ENCODE measurements around the gene CREB5. TPM values are rescaled to one million over a fixed set of nuclear protein-coding genes. Genes with fewer than 3 reads are reported as not detected.

CREB5 gene
- total and polyA plus RNA-seq, 2 experiments from 2014 or later = 2.4 to 4.4 TPM

DNA sequence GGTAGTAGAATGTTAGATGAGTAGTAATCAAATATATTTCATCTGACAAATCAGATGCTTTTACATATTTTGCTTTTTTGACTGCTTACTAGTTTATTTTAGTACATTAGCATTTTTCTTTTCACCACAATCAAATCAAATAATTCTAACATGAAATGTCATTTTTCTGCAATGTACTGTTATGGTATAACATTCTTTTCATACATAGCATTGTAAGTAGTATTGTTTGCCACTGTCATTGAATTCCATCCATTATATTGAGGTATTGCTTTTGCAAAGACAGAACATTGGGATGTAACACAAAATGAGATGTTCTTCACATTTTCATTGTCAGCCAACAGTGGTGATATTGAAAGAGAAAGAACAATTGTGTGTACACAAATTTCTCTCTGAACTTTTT, 438.4 kb downstream of the CREB5 start:
- Mint-ChIP-seq H3K9me3 (no peaks in the 10 kb centered on the region; the same call in 2 of the 3 replicates), H3K27ac (no peak overlapping the region), H3K36me3 (ENCODE audit: low read depth) (no peaks in the 10 kb centered on the region), H3K4me1 (peaks cover 7% of the 10 kb centered on the region), H3K27me3 (ENCODE audit: insufficient read depth, low read depth, poor library complexity) (peaks cover 16% of the 10 kb centered on the region), H3K4me3 (no peak overlapping the region)
- Histone ChIP-seq H3K9me2 (ENCODE audit: insufficient read depth) (no peaks in the 10 kb centered on the region), H3K4me1 (ENCODE audit: insufficient read depth) (peaks cover 10% of the 10 kb centered on the region), H3K79me2 (replicated peaks; ENCODE audit: insufficient read depth) (no peaks in the 10 kb centered on the region), H3K27me3 (ENCODE audit: insufficient read depth) (peaks cover 21% of the 10 kb centered on the region), H3K4me2 (no peak overlapping the region), H4K20me1 (replicated peaks; ENCODE audit: insufficient read depth) (no peaks in the 10 kb centered on the region), H3F3A (replicated peaks; ENCODE audit: low read depth) (no peaks in the 10 kb centered on the region), H2AFZ (no peak overlapping the region), H3K4me3 (no peak overlapping the region), H3K27ac (ENCODE audit: low read depth) (no peak overlapping the region), H3K36me3 (ENCODE audit: insufficient read depth) (no peaks in the 10 kb centered on the region)
- ATAC-seq (no peak), DNase-seq (ENCODE audit: low spot score) (no peak)
- TF ChIP-seq, protein P1, sequence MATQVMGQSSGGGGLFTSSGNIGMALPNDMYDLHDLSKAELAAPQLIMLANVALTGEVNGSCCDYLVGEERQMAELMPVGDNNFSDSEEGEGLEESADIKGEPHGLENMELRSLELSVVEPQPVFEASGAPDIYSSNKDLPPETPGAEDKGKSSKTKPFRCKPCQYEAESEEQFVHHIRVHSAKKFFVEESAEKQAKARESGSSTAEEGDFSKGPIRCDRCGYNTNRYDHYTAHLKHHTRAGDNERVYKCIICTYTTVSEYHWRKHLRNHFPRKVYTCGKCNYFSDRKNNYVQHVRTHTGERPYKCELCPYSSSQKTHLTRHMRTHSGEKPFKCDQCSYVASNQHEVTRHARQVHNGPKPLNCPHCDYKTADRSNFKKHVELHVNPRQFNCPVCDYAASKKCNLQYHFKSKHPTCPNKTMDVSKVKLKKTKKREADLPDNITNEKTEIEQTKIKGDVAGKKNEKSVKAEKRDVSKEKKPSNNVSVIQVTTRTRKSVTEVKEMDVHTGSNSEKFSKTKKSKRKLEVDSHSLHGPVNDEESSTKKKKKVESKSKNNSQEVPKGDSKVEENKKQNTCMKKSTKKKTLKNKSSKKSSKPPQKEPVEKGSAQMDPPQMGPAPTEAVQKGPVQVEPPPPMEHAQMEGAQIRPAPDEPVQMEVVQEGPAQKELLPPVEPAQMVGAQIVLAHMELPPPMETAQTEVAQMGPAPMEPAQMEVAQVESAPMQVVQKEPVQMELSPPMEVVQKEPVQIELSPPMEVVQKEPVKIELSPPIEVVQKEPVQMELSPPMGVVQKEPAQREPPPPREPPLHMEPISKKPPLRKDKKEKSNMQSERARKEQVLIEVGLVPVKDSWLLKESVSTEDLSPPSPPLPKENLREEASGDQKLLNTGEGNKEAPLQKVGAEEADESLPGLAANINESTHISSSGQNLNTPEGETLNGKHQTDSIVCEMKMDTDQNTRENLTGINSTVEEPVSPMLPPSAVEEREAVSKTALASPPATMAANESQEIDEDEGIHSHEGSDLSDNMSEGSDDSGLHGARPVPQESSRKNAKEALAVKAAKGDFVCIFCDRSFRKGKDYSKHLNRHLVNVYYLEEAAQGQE (IDR thresholded peaks at IDR 0.05; ENCODE audit: unreplicated experiment) = no peak
- TF ChIP-seq, protein P2, sequence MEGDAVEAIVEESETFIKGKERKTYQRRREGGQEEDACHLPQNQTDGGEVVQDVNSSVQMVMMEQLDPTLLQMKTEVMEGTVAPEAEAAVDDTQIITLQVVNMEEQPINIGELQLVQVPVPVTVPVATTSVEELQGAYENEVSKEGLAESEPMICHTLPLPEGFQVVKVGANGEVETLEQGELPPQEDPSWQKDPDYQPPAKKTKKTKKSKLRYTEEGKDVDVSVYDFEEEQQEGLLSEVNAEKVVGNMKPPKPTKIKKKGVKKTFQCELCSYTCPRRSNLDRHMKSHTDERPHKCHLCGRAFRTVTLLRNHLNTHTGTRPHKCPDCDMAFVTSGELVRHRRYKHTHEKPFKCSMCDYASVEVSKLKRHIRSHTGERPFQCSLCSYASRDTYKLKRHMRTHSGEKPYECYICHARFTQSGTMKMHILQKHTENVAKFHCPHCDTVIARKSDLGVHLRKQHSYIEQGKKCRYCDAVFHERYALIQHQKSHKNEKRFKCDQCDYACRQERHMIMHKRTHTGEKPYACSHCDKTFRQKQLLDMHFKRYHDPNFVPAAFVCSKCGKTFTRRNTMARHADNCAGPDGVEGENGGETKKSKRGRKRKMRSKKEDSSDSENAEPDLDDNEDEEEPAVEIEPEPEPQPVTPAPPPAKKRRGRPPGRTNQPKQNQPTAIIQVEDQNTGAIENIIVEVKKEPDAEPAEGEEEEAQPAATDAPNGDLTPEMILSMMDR (conservative IDR thresholded peaks at IDR 0.05; ENCODE audit: low read depth in 2 of 2) = no peak
- no peak for TF ChIP-seq NANOG (IDR thresholded peaks at IDR 0.05; ENCODE audit: borderline replicate concordance)
- no peak for TF ChIP-seq EZH2 (IDR thresholded peaks at IDR 0.05; ENCODE audit: low read depth, unreplicated experiment)
- no peak for TF ChIP-seq ETS1 (IDR thresholded peaks at IDR 0.05)
- TF ChIP-seq, protein P3, sequence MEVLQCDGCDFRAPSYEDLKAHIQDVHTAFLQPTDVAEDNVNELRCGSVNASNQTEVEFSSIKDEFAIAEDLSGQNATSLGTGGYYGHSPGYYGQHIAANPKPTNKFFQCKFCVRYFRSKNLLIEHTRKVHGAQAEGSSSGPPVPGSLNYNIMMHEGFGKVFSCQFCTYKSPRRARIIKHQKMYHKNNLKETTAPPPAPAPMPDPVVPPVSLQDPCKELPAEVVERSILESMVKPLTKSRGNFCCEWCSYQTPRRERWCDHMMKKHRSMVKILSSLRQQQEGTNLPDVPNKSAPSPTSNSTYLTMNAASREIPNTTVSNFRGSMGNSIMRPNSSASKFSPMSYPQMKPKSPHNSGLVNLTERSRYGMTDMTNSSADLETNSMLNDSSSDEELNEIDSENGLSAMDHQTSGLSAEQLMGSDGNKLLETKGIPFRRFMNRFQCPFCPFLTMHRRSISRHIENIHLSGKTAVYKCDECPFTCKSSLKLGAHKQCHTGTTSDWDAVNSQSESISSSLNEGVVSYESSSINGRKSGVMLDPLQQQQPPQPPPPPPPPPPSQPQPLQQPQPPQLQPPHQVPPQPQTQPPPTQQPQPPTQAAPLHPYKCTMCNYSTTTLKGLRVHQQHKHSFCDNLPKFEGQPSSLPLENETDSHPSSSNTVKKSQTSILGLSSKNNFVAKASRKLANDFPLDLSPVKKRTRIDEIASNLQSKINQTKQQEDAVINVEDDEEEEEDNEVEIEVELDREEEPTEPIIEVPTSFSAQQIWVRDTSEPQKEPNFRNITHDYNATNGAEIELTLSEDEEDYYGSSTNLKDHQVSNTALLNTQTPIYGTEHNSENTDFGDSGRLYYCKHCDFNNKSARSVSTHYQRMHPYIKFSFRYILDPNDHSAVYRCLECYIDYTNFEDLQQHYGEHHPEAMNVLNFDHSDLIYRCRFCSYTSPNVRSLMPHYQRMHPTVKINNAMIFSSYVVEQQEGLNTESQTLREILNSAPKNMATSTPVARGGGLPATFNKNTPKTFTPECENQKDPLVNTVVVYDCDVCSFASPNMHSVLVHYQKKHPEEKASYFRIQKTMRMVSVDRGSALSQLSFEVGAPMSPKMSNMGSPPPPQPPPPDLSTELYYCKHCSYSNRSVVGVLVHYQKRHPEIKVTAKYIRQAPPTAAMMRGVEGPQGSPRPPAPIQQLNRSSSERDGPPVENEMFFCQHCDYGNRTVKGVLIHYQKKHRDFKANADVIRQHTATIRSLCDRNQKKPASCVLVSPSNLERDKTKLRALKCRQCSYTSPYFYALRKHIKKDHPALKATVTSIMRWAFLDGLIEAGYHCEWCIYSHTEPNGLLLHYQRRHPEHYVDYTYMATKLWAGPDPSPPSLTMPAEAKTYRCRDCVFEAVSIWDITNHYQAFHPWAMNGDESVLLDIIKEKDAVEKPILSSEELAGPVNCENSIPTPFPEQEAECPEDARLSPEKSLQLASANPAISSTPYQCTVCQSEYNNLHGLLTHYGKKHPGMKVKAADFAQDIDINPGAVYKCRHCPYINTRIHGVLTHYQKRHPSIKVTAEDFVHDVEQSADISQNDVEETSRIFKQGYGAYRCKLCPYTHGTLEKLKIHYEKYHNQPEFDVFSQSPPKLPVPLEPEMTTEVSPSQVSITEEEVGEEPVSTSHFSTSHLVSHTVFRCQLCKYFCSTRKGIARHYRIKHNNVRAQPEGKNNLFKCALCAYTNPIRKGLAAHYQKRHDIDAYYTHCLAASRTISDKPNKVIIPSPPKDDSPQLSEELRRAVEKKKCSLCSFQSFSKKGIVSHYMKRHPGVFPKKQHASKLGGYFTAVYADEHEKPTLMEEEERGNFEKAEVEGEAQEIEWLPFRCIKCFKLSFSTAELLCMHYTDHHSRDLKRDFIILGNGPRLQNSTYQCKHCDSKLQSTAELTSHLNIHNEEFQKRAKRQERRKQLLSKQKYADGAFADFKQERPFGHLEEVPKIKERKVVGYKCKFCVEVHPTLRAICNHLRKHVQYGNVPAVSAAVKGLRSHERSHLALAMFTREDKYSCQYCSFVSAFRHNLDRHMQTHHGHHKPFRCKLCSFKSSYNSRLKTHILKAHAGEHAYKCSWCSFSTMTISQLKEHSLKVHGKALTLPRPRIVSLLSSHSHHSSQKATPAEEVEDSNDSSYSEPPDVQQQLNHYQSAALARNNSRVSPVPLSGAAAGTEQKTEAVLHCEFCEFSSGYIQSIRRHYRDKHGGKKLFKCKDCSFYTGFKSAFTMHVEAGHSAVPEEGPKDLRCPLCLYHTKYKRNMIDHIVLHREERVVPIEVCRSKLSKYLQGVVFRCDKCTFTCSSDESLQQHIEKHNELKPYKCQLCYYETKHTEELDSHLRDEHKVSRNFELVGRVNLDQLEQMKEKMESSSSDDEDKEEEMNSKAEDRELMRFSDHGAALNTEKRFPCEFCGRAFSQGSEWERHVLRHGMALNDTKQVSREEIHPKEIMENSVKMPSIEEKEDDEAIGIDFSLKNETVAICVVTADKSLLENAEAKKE (CRISPR knock-in tag; IDR thresholded peaks at IDR 0.05) = no peak
- TF ChIP-seq CREB1 (CRISPR knock-in tag; IDR thresholded peaks at IDR 0.05; ENCODE audit: low read depth) = no peak
- TF ChIP-seq STAT1 (IDR thresholded peaks at IDR 0.05; ENCODE audit: unreplicated experiment) = no peak
- no peak for TF ChIP-seq ZNF114 (CRISPR knock-in tag; IDR thresholded peaks at IDR 0.05)
- TF ChIP-seq JUNB (IDR thresholded peaks at IDR 0.05; ENCODE audit: unreplicated experiment) = no peak
